Right cardiac atrium (tissue), 5 donors: ENCODE results near the gene HBZ. TPM values are rescaled to one million over a fixed set of nuclear protein-coding genes. Genes with fewer than 3 reads are reported as not detected.

Experiments
- ATAC-seq, 2 donors: fragments of 200-7000 bp; cut with Tn5 transposase; one replicate each; pipeline versions ENCODE4 v1.8.0 to v1.9.1; 2020; ENCODE audit warnings: moderate library complexity in 2 of 2, mild to moderate bottlenecking in 1 of 2
- DNase-seq, 3 donors: peaks; one replicate each; pipeline ENCODE4 v3.0.0-alpha.2; 2020
- H3K27ac ChIP-seq: one replicate; pipeline ENCODE4 v1.5.1; 2013; ENCODE audit warnings: mild to moderate bottlenecking, low read length, control low read depth, moderate library complexity
- H3K27me3 ChIP-seq: one replicate; pipeline ENCODE4 v1.6.1; 2013; ENCODE audit not compliant: control insufficient read depth, insufficient read depth
- H3K4me1 ChIP-seq: one replicate; pipeline ENCODE4 v1.6.1; 2013; ENCODE audit warnings: low read length; ENCODE audit not compliant: control insufficient read depth, insufficient read depth
- H3K4me3 ChIP-seq: one replicate; pipeline ENCODE4 v1.5.1; 2013; ENCODE audit warnings: low read length, control low read depth
- H3K9me3 ChIP-seq: one replicate; pipeline ENCODE4 v1.6.1; 2013; ENCODE audit warnings: low read length; ENCODE audit not compliant: control insufficient read depth
- WGBS: extraction: QIAGEN DNeasy Blood & Tissue Kit; methylation state at CpG from one replicate; pipeline ENCODE4 v1.1.7; 2013; 5-methylcytosine and 5-hydroxymethylcytosine counted together
- intact Hi-C, 4 donors: fragments of 100-400 bp; cut with DNase I; formaldehyde crosslinking; loops; one replicate each; pipeline versions ENCODE4 v1.11.0 to v1.14.0; 2022 to 2023
- long read RNA-seq, 4 donors: library from polyadenylated mRNA; unstranded; transcript quantifications; one replicate each; pipeline ENCODE4 v2.0.0, GENCODE V29; 2020 to 2021
- polyA plus RNA-seq: library from polyadenylated mRNA; stranded (reverse); fragments of 200-250 nt; gene quantifications from one replicate; pipeline ENCODE4 v1.2.3, GENCODE V29; 2013
- total RNA-seq, 4 donors: library from RNA; stranded (reverse); fragmentation: NEBNext Ultra II Directional; extraction: Animal tissue kit (Norgen Biotek cat#: 25700); gene quantifications; one replicate each; pipeline ENCODE4 v1.2.1, GENCODE V29; 2021
- donor health status: healthy with polysubstance abuse.
- donor health status: DM: no; HTN: yes; CAD: no.
- donor health status: DM: no; HTN: no; CAD: no.
- donor health status: DM: no; HTN: yes; CAD: no; lungs with severe emphysema.
- donor health status: DM: yes; HTN: yes; CAD: no.

HBZ gene
- total RNA-seq (not detected), polyA plus RNA-seq (not detected)
- long read RNA-seq, donor 1 = 0 reads
- long read RNA-seq, donor 2 = 0 reads
- long read RNA-seq, donor 3 = 0 reads
- long read RNA-seq, donor 4 = 0 reads

- peak; percentile 22 to 26 for ATAC-seq
- intact Hi-C loops = no loop called here
- Histone ChIP-seq H3K4me1 (no peaks in the 10 kb centered on the region), H3K9me3 (no peaks in the 10 kb centered on the region), H3K4me3 (no peak within 1 kb of the TSS), H3K27ac (no peak within 1 kb of the TSS), H3K27me3 (no peaks in the 10 kb centered on the region)
- 73% methylated on average over 17 of the region's 17 CpGs for WGBS
- no peak for DNase-seq
These were observed at the start of gene HBZ for GRCh38 chr16:152141-153128. Gene HBZ, plus strand, starts transcription at chr16:152644. Its CDS starts 266 bp downstream, at chr16:152910.

- no peak overlapping the region for H3K4me3 ChIP-seq
- no peaks in the 10 kb centered on the region for H3K9me3 ChIP-seq
- ATAC-seq (no peak), DNase-seq (no peak)
- peaks cover 16% of the 10 kb centered on the region for H3K4me1 ChIP-seq
- WGBS = 86% methylated on average over 5 of the region's 5 CpGs
- no peaks in the 10 kb centered on the region for H3K27me3 ChIP-seq
- H3K27ac ChIP-seq = no peak overlapping the region
- intact Hi-C loops = no loop called here
These were observed 48.1 kb upstream of the HBZ start for GRCh38 chr16:104355-104754.

- intact Hi-C loops = loop anchor here in 3 of 4 donors (5.0 kb wide), 3 partner anchors 77 to 257 kb away; partner anchors contain the start of genes AXIN1 (in 1 of the 3) and HBQ1 (in 1 of the 3)
- 81% methylated on average over 3 of the region's 3 CpGs for WGBS
- DNase-seq (no peak), ATAC-seq (no peak)
- Histone ChIP-seq H3K27me3 (no peaks in the 10 kb centered on the region), H3K27ac (no peak overlapping the region), H3K4me3 (no peak overlapping the region), H3K9me3 (no peaks in the 10 kb centered on the region), H3K4me1 (peaks cover 16% of the 10 kb centered on the region)
These were observed 47.5 kb upstream of the HBZ start for GRCh38 chr16:104928-105327.

DNA sequence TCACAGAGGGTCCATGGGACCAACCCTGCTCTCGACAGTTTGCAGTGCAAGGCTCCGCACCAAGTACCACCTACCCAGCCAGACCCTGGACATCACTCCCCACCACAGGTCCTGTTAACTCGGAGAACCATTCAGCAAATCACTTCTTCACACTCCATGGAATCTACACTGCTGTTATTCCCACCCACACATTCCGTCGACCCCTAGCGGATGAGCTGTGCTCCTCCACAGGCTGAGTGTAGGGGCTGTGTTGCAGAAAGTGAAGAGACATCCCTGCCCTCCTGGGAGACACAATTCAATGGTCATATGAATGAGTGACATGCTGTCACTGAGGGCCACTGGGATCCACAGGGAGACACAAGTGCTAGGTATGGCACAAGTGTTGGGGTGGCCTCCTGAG, 46.9 kb upstream of the HBZ start:
- H3K4me1 ChIP-seq = peaks cover 16% of the 10 kb centered on the region
- no peaks in the 10 kb centered on the region for H3K27me3 ChIP-seq
- ATAC-seq (no peak), DNase-seq (no peak)
- no peak overlapping the region for H3K27ac ChIP-seq
- intact Hi-C loops = loop anchor here in 3 of 4 donors (5.0 kb wide), 3 partner anchors 77 to 257 kb away; partner anchors contain the start of genes AXIN1 (in 1 of the 3) and HBQ1 (in 1 of the 3)
- H3K9me3 ChIP-seq = no peaks in the 10 kb centered on the region
- 87% methylated on average over 6 of the region's 6 CpGs for WGBS
- no peak overlapping the region for H3K4me3 ChIP-seq

GRCh38 chr16:106623-107324, 45.7 kb upstream of the HBZ start:
- DNase-seq (peak in 1 of 3 donors; percentile 68), ATAC-seq (peak; percentile 17 to 34)
- no peak overlapping the region for H3K27ac ChIP-seq
- WGBS = 26% methylated on average over 6 of the region's 6 CpGs
- intact Hi-C loops = loop anchor here in 3 of 4 donors (5.0 kb wide), 3 partner anchors 76 to 256 kb away; partner anchors contain the start of genes AXIN1 (in 1 of the 3) and HBQ1 (in 1 of the 3)
- H3K9me3 ChIP-seq = no peaks in the 10 kb centered on the region
- H3K27me3 ChIP-seq = no peaks in the 10 kb centered on the region
- no peak overlapping the region for H3K4me3 ChIP-seq
- peaks cover 9% of the 10 kb centered on the region for H3K4me1 ChIP-seq

GRCh38 chr16:112153-112840, 40.1 kb upstream of the HBZ start:
- H3K9me3 ChIP-seq = no peaks in the 10 kb centered on the region
- H3K4me1 ChIP-seq = peaks cover 3% of the 10 kb centered on the region
- H3K4me3 ChIP-seq = no peak overlapping the region
- no peaks in the 10 kb centered on the region for H3K27me3 ChIP-seq
- 93% methylated on average over 21 of the region's 21 CpGs for WGBS
- intact Hi-C loops = no loop called here
- H3K27ac ChIP-seq = no peak overlapping the region
- no peak for DNase-seq
- no peak for ATAC-seq

DNA sequence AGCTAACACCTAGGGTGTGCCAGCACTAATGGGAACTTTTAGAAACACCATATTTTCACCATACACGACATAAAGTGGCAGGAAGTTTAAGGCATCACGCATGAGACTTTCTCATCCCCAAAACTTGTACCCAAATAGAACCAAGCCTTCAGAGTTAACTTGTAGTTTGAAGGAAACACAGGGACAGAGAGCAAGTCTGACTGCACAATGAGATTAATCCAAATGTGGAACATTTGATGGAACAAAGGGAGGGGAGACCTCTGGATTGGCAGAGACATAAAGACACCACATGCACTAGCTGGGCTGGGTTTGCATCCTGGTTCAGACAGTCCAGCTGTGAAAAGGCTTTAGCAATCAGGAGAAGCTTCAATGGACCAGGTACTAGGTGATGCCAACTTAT, 38.1 kb upstream of the HBZ start:
- H3K9me3 ChIP-seq = no peaks in the 10 kb centered on the region
- WGBS = 91% methylated on average over 2 of the region's 2 CpGs
- H3K4me1 ChIP-seq = peaks cover 3% of the 10 kb centered on the region
- no peak for DNase-seq
- no peak overlapping the region for H3K27ac ChIP-seq
- H3K27me3 ChIP-seq = no peaks in the 10 kb centered on the region
- intact Hi-C loops = no loop called here
- no peak for ATAC-seq
- H3K4me3 ChIP-seq = no peak overlapping the region

DNA sequence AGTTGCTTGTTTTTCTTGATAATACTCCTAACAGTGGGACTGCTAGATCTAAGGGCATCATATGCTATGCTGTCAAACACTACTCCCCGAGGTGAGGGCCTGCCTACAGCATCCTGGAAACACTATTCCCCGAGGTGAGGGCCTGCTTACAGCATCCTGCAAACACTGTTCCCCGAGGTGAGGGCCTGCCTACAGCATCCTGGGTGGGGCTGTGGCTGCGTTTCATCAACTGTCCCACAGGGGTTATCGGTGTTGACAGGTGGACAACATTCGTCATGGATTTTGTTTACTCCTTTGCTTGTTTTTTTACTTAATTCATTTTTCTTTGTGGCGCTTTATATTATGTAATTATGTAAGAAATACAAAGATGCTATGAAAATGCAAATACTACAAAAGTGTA, 36.4 kb upstream of the HBZ start:
- ATAC-seq = no peak
- no peak for DNase-seq
- no peak overlapping the region for H3K27ac ChIP-seq
- WGBS = 67% methylated on average over 7 of the region's 7 CpGs
- no peaks in the 10 kb centered on the region for H3K9me3 ChIP-seq
- intact Hi-C loops = loop anchor here in 1 of 4 donors (5.0 kb wide), 1 partner anchor 66 kb away; the partner anchor contains the start of gene HBQ1
- no peak overlapping the region for H3K4me3 ChIP-seq
- no peaks in the 10 kb centered on the region for H3K27me3 ChIP-seq
- peaks cover 3% of the 10 kb centered on the region for H3K4me1 ChIP-seq

DNA sequence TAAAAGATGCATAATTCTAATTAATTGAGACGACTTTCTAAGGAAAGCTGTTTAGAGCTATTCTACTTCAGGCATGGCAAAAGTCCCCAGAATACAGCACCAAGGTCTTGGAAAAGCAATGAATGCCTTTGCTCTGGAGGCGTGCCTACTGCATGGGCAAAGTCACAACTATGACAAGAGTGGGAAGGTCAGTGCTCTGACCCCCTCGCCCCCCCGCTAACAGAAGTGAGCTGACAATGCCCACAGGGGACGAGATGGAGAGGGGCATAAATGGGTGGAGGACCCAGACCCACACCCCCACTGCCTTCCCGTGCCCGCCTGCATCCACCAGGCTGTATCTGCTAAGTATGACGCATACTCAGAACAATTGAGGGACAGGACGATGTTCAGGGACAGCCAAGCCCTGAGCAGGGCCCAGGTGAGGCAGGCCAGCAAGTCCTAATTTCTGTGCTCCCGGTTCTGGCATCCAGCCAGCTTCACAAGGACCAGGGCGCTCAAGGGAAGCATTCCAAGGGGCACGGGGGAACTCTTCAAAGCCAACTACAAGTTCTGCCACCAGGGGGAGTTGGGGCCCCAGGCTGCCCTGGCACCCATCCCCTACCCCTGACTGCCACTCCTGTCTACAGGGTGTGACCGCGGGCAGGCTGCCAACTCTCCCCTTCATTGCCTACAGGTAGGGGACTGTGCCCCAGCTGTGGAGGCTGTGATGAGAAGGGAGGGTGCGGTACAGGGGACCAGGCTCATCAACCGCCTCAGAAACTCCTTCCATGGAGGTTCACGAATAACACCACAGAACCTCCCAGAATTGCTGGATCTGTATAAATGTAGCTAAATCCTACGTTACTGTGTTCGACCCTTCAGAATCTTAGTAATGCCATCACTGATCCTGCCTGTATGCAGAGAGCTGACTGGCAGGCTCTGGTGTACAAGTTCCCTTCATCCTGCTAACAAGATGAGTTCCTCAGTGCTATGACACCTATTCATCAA, 34.8 kb upstream of the HBZ start:
- DNase-seq = peak; percentile 58 to 79 (median 79)

More for the DNA sequence above, 34.8 kb upstream of the HBZ start:
- no peaks in the 10 kb centered on the region for H3K9me3 ChIP-seq
- peak; percentile 47 to 48 for ATAC-seq
- no peak overlapping the region for H3K27ac ChIP-seq
- no peak overlapping the region for H3K4me3 ChIP-seq
- peaks cover 3% of the 10 kb centered on the region for H3K4me1 ChIP-seq
- 65% methylated on average over 19 of the region's 19 CpGs for WGBS
- H3K27me3 ChIP-seq = no peaks in the 10 kb centered on the region
- intact Hi-C loops = loop anchor here in 1 of 4 donors (5.0 kb wide), 1 partner anchor 65 kb away; the partner anchor contains the start of gene HBQ1
